Measurements from ENCODE around the gene C3orf22.
"Not testable (repeated sequence)": the region's sequence is repeated elsewhere in the genome, so short reads cannot be mapped to it uniquely, and the experiment has no call there.

Gene C3orf22

GRCh38 chr3:126558336-126559071, at the start of gene C3orf22:
TSS of gene C3orf22 (minus strand) at chr3:126558932. CDS start at chr3:126553390, 5,542 bp downstream.
- no peak for DNase-seq

GRCh38 chr3:126607214-126607908, 48.6 kb upstream of the C3orf22 start:
- DNase-seq = no peak

- no peak for DNase-seq
Measured at GRCh38 chr3:126606001-126606400, 47.3 kb upstream of the C3orf22 start.

GRCh38 chr3:126604691-126605090, 46.0 kb upstream of the C3orf22 start:
- DNase-seq = no peak

GRCh38 chr3:126599101-126599500, 40.4 kb upstream of the C3orf22 start:
- DNase-seq = no peak

- DNase-seq = not testable (repeated sequence)
Measured at GRCh38 chr3:126595479-126595878, 36.7 kb upstream of the C3orf22 start.

- not testable (repeated sequence) for DNase-seq
Measured at GRCh38 chr3:126591515-126591914, 32.8 kb upstream of the C3orf22 start.

- no peak for DNase-seq
Measured at GRCh38 chr3:126582311-126582710, 23.6 kb upstream of the C3orf22 start.

- DNase-seq = no peak
Measured at GRCh38 chr3:126581569-126581968, 22.8 kb upstream of the C3orf22 start.

- no peak for DNase-seq
Measured at GRCh38 chr3:126580746-126581145, 22.0 kb upstream of the C3orf22 start.

GRCh38 chr3:126578702-126579101, 20.0 kb upstream of the C3orf22 start:
- DNase-seq = no peak

GRCh38 chr3:126577261-126577660, 18.5 kb upstream of the C3orf22 start:
- no peak for DNase-seq

- DNase-seq = peak in 1 of 3 experiments; percentile 72
Measured at GRCh38 chr3:126573492-126574117, 14.9 kb upstream of the C3orf22 start.

- no peak for DNase-seq
Measured at GRCh38 chr3:126571078-126571477, 12.3 kb upstream of the C3orf22 start.

GRCh38 chr3:126570103-126570541, 11.4 kb upstream of the C3orf22 start:
- no peak for DNase-seq

- DNase-seq = no peak
Measured at GRCh38 chr3:126569390-126569975, 10.8 kb upstream of the C3orf22 start.

- no peak for DNase-seq
Measured at GRCh38 chr3:126568776-126569342, 10.1 kb upstream of the C3orf22 start.

GRCh38 chr3:126567696-126568438, 9.1 kb upstream of the C3orf22 start:
- DNase-seq = no peak

GRCh38 chr3:126562737-126563276, 4.1 kb upstream of the C3orf22 start:
- no peak for DNase-seq

GRCh38 chr3:126557761-126558160, 971 bp downstream of the C3orf22 start:
- no peak for DNase-seq

GRCh38 chr3:126557415-126557745, 1.4 kb downstream of the C3orf22 start:
- DNase-seq = no peak

Measured in NCI-H1417 (cell line).